NT2/D1 (cell line): ENCODE data around the gene NAV2.

Source experiments
- DNase-seq: peaks from one replicate; pipeline ENCODE4 v3.0.0-alpha.2; 2011; ENCODE audit warnings: low read depth, low spot score
- H3K27me3 ChIP-seq: 2 replicates; pipeline ENCODE4 v1.6.0; 2011; ENCODE audit warnings: mild to moderate bottlenecking; ENCODE audit not compliant: insufficient read length, insufficient read depth
- H3K36me3 ChIP-seq: 2 replicates; pipeline ENCODE4 v1.6.1; 2011; ENCODE audit warnings: mild to moderate bottlenecking, low read length, mixed read lengths; ENCODE audit not compliant: insufficient read depth, insufficient read length
- H3K4me1 ChIP-seq: 2 replicates; pipeline ENCODE4 v1.5.1; 2011; ENCODE audit not compliant: insufficient read depth, insufficient read length
- H3K4me3 ChIP-seq: 2 replicates; pipeline ENCODE4 v1.5.1; 2011; ENCODE audit warnings: low read depth; ENCODE audit not compliant: insufficient read length
- H3K9ac ChIP-seq: 2 replicates; pipeline ENCODE4 v1.6.0; 2011; ENCODE audit warnings: low read depth; ENCODE audit not compliant: insufficient read length
- H3K9me3 ChIP-seq: 2 replicates; pipeline ENCODE4 v1.5.1; 2011; ENCODE audit warnings: mild to moderate bottlenecking, low read length; ENCODE audit not compliant: insufficient read depth
- SUZ12 ChIP-seq: IDR thresholded peaks from 2 replicates; pipeline ENCODE4 v1.6.1; 2011; ENCODE audit not compliant: insufficient read length, insufficient read depth; ENCODE audit errors: extremely low read depth
- YY1 ChIP-seq: IDR thresholded peaks from 2 replicates; pipeline ENCODE4 v1.6.1; 2011; ENCODE audit not compliant: insufficient read length, insufficient read depth
- ZNF274 ChIP-seq: IDR thresholded peaks from 2 replicates; pipeline ENCODE4 v1.6.1; 2011; ENCODE audit warnings: mild to moderate bottlenecking, low read depth, low read length

The NAV2 gene

DNA sequence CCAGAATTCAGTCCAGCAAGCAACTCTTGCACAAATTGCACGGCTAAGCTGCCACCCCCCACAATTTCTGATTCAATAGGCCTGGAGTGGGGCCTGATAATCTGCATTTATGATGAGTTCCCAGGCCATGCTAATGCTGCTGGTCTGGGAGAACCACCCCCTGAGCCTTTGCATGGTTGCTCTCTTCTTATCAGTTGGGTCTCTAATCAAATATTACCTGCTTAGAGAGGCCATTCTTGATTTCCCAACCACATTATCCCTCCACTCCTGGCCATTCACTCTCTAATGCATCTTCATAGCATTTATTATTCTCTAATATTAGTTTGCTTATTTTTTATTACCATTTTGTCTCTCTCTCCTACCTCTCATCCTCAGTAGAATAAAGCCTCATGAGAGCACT lies 99.5 kb downstream of the NAV2 start:
- peaks cover 3% of the 10 kb centered on the region for H3K4me1 ChIP-seq
- no peak for DNase-seq
- H3K9me3 ChIP-seq, result no peaks in the 10 kb centered on the region

DNA sequence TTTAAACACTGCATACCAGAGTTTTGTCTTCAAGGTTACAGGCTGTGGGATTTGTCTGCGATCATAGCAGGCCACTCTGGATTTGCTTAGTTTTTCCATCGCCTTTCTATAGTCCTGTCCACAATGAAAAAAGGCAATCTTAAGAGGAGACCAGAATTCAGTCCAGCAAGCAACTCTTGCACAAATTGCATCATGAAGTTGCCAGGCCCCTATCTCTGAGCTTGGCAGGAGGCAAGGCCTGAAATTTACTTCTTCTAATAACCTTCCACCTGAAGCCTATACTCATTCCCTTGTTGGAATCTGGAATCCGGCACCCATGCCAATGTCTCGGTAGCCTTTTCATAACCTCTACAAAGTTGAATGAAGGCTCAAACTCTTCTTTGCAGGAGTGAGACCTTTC lies 100.1 kb downstream of the NAV2 start:
- Histone ChIP-seq H3K4me1 (peaks cover 3% of the 10 kb centered on the region), H3K36me3 (no peaks in the 10 kb centered on the region), H3K27me3 (no peaks in the 10 kb centered on the region), H3K9me3 (no peaks in the 10 kb centered on the region), H3K4me3 (no peak overlapping the region), H3K9ac (no peak overlapping the region)
- TF ChIP-seq SUZ12, result no peak
- no peak for TF ChIP-seq YY1
- TF ChIP-seq ZNF274, result no peak
- no peak for DNase-seq

More for the DNA sequence above, 99.5 kb downstream of the NAV2 start:
- Histone ChIP-seq H3K9ac (no peak overlapping the region), H3K27me3 (no peaks in the 10 kb centered on the region), H3K36me3 (no peaks in the 10 kb centered on the region), H3K4me3 (no peak overlapping the region)
- TF ChIP-seq ZNF274, result no peak
- TF ChIP-seq YY1, result no peak

DNA sequence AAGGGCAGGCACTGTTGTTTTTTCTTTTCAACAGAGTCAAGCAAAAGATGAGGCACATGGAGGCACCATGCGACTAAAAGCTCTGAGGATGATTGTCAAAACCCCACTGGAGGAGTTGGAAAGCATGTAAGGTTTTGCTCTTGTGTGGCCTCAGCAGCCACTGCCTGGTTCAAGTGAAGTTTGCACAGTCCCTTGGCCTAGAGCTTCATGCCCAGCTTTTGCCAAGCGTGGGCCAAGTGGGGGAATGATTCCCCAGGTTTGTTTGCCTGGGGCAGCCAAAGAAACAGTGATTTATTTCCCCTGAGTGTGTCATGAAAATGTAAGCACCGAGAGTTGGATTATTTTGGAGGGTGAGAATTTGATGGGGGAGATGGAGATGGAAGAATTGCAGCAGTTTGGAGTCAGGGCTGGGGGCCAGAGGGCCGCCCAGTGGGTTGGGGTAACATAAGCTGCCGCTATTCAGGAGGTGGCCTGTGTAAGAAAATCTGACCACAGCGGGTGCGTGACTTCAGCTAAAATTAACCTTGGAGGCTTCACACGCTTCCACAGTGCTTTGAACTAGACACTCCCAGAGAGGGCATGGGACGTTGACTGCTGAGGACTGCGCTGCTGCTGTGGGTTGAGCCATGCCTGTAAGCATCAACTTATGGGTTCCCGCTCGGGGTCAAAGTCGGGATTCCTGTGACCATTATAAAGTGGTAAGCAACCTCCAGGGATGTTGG lies 100.7 kb downstream of the NAV2 start:
- Histone ChIP-seq H3K27me3 (no peaks in the 10 kb centered on the region), H3K9ac (no peak overlapping the region), H3K4me1 (peaks cover 3% of the 10 kb centered on the region), H3K9me3 (no peaks in the 10 kb centered on the region), H3K4me3 (no peak overlapping the region), H3K36me3 (no peaks in the 10 kb centered on the region)
- no peak for DNase-seq
- no peak for TF ChIP-seq ZNF274
- no peak for TF ChIP-seq YY1

DNA sequence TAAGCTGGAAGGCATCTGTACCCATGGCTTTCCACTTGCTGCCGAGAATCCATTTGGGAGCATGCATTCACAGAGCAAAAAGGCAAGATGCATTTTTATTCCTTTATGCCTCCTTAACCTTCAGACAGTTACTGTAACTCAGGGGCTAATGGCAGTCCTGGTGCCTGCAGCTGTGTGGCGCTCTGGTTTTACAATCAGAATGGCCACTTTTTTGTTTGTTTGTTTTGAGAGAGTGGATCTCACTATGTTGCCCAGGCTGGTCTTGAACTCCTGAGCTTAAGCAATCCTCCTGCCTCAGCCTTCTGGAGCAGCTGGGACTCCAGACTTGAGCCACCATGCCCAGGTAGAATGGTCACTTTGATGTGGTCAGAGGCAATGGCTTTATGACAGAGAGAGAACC lies 101.8 kb downstream of the NAV2 start:
- no peaks in the 10 kb centered on the region for H3K27me3 ChIP-seq
- no peak overlapping the region for H3K4me3 ChIP-seq
- H3K9ac ChIP-seq, result no peak overlapping the region
- H3K36me3 ChIP-seq, result no peaks in the 10 kb centered on the region
- H3K9me3 ChIP-seq, result no peaks in the 10 kb centered on the region
- no peak for DNase-seq
- no peak for TF ChIP-seq YY1
- TF ChIP-seq ZNF274, result no peak
- no peak for TF ChIP-seq SUZ12
- peaks cover 6% of the 10 kb centered on the region for H3K4me1 ChIP-seq

DNA sequence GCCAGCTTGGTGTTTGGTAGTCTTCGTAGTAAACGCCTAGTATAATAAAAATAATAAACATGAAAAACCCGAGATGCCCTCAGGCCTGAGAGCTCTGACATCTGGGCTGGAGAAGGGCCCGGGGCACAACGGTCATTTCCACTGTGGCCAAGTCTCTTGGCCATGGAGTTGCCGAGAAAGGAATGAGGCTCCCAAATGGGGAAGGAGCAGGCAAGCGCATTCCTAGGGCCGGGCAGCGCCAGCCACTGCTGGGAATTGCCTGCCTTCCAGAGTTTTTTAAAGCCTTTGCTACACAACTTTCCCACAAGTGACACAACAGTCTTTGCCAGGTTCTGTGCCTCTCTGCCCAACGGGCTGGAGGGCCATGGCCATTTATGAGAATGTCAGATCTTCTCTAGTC lies 103.4 kb downstream of the NAV2 start:
- no peaks in the 10 kb centered on the region for H3K9me3 ChIP-seq
- H3K36me3 ChIP-seq, result no peaks in the 10 kb centered on the region
- peaks cover 7% of the 10 kb centered on the region for H3K4me1 ChIP-seq
- H3K9ac ChIP-seq, result no peak overlapping the region
- no peak for TF ChIP-seq SUZ12
- TF ChIP-seq ZNF274, result no peak
- no peak for TF ChIP-seq YY1
- H3K4me3 ChIP-seq, result no peak overlapping the region
- no peak for DNase-seq
- no peaks in the 10 kb centered on the region for H3K27me3 ChIP-seq

DNA sequence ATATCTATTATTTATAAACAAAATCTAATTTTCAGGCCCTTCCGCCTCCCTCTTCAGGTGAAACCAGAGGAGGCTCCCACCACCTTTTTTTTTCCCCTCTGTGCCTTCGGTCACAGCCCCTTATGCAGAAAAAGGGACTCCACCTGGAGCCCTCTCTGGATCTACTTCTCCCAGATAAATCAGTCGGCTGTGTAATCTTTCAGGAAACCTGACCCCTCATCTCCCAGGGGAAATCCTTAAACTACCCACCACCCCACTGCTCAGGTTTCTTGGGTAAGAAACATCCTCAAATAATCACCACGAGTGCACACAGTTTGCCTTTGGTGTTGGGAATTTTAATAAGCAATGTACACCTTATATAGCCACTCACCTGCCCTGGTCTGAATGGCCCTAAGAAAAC lies 104.2 kb downstream of the NAV2 start:
- Histone ChIP-seq H3K36me3 (no peaks in the 10 kb centered on the region), H3K9me3 (no peaks in the 10 kb centered on the region), H3K9ac (peak overlapping the region; percentile 12), H3K27me3 (no peaks in the 10 kb centered on the region), H3K4me1 (peaks cover 9% of the 10 kb centered on the region), H3K4me3 (no peak overlapping the region)
- DNase-seq, result peak; percentile 40
- no peak for TF ChIP-seq YY1
- no peak for TF ChIP-seq SUZ12

DNA sequence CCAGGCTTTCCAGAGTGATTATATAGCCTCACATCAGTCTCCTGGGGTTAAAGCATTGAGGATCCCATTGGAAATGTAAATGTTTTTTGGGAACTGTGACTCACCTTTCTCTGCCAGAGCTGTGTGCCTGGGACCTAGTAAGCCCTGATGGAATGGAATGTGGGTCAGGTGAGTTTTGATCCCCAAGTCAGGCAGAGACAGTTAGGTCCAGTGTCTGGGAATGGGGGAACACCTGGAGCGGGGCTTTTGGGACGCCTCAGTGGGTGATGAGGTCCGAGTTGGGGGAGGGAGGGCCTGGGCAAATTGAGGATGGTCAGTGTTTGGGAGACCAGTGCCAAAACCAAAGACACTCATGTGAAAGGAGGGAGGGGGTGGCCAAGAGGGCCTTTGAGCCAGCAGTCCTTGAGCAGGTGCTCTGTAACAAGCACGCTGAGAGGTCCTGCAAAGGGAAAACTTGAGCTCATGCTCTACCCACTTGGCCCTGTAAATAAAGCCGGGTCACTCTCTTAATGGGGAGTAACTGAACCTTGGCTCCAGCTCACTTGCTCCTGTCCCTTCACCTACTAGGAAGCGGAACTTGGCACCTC lies 104.7 kb downstream of the NAV2 start:
- Histone ChIP-seq H3K9ac (no peak overlapping the region), H3K4me1 (peaks cover 9% of the 10 kb centered on the region), H3K4me3 (no peak overlapping the region), H3K27me3 (no peaks in the 10 kb centered on the region), H3K9me3 (no peaks in the 10 kb centered on the region), H3K36me3 (no peaks in the 10 kb centered on the region)
- DNase-seq, result peak; percentile 58
- TF ChIP-seq ZNF274 (no peak), YY1 (no peak), SUZ12 (no peak)

DNA sequence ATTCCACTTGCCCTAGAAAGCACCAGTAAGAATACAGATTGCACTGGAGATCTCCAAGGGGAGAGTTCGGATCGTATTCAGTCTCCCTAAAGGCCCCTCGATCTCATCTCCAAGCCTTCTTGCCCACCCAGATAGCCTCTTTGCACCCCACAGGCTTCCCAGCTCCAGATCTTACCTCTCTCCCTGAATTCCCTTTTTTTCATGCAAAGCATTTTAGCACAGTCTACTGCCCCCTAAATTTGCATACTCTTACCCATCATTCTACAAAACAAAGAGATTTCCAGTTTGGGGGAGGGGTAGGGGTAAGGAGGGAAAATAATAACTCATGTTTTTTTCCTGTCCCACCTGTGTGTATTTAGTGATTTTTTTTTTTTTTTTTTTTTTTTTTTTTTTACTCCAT lies 105.2 kb downstream of the NAV2 start:
- H3K4me3 ChIP-seq, result no peak overlapping the region
- no peaks in the 10 kb centered on the region for H3K27me3 ChIP-seq
- no peaks in the 10 kb centered on the region for H3K9me3 ChIP-seq
- no peaks in the 10 kb centered on the region for H3K36me3 ChIP-seq
- H3K4me1 ChIP-seq, result peaks cover 9% of the 10 kb centered on the region
- DNase-seq, result peak; percentile 54
- TF ChIP-seq YY1, result no peak
- no peak for TF ChIP-seq SUZ12
- no peak for TF ChIP-seq ZNF274
- no peak overlapping the region for H3K9ac ChIP-seq
